ENCODE data around the gene GPER1. TPM values are rescaled to one million over a fixed set of nuclear protein-coding genes. Genes with fewer than 3 reads are reported as not detected.

GPER1 gene
- total RNA-seq, 2 experiments from 2014 or later = 34.9 to 75.9 TPM

GRCh38 chr7:1120791-1121190 is 32.9 kb downstream of the GPER1 start:
- Histone ChIP-seq H3K79me2 (ENCODE audit: insufficient read depth, low read depth, low read length) (no peaks in the 10 kb centered on the region), H3K4me2 (ENCODE audit: low read length) (no peak overlapping the region), H3K9me2 (ENCODE audit: insufficient read depth, low read length) (no peaks in the 10 kb centered on the region), H2AFZ (ENCODE audit: low read length) (no peak overlapping the region), H3K9me3 (ENCODE audit: low read length) (no peaks in the 10 kb centered on the region), H4K20me1 (ENCODE audit: insufficient read depth, low read length) (peaks cover 5% of the 10 kb centered on the region), H3K27ac (ENCODE audit: low read depth, low read length, poor library complexity, severe bottlenecking) (no peak overlapping the region), H3K36me3 (ENCODE audit: insufficient read depth, low read length) (peaks cover 10% of the 10 kb centered on the region), H3K4me3 (ENCODE audit: low read depth, low read length, poor library complexity, severe bottlenecking) (no peak overlapping the region), H3K4me1 (ENCODE audit: insufficient read depth, low read length, poor library complexity, severe bottlenecking) (peaks cover 18% of the 10 kb centered on the region)
- CTCF ChIA-PET (ENCODE audit: unreplicated experiment) = no interaction called here
- no peak for DNase-seq (ENCODE audit: low spot score)
- POLR2A ChIA-PET = no interaction called here
- no TSS peak for BruUV-seq (replicated peaks)
- TF ChIP-seq EZH2phosphoT487 (IDR thresholded peaks at IDR 0.05; ENCODE audit: borderline replicate concordance, low read depth, low read length) (no peak), CTCF (conservative IDR thresholded peaks at IDR 0.05; ENCODE audit: low read length) (no peak)
- intact Hi-C loops (cut with micrococcal nuclease; ENCODE audit: unreplicated experiment) = no loop called here

DNA sequence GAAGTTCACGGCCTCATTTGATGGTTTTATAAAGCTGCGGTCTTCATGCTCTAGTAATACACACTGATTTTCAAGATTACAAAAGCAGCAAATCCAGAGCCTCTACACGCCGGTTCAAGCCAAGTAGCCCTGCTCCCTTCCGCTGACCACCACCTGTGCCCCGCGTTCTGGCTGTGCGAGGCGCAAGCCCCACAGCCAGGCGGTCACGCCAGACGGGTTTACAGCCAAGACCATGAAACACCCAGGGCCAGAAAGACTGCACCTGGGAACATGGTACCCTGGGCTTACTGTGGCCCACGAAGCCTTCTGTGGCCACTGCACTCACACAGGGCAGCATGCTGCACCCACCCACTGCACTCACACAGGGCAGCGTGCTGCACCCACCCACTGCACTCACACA is 33.6 kb downstream of the GPER1 start:
- TF ChIP-seq EZH2phosphoT487 (IDR thresholded peaks at IDR 0.05; ENCODE audit: borderline replicate concordance, low read depth, low read length) (no peak), CTCF (conservative IDR thresholded peaks at IDR 0.05; ENCODE audit: low read length) (no peak)
- no peak for DNase-seq (ENCODE audit: low spot score)
- Histone ChIP-seq H3K4me3 (ENCODE audit: low read depth, low read length, poor library complexity, severe bottlenecking) (no peak overlapping the region), H2AFZ (ENCODE audit: low read length) (no peak overlapping the region), H3K79me2 (ENCODE audit: insufficient read depth, low read depth, low read length) (no peaks in the 10 kb centered on the region), H4K20me1 (ENCODE audit: insufficient read depth, low read length) (peaks cover 5% of the 10 kb centered on the region), H3K36me3 (ENCODE audit: insufficient read depth, low read length) (peaks cover 9% of the 10 kb centered on the region), H3K9me2 (ENCODE audit: insufficient read depth, low read length) (no peaks in the 10 kb centered on the region), H3K9me3 (ENCODE audit: low read length) (no peaks in the 10 kb centered on the region), H3K4me2 (ENCODE audit: low read length) (no peak overlapping the region), H3K27ac (ENCODE audit: low read depth, low read length, poor library complexity, severe bottlenecking) (no peak overlapping the region), H3K4me1 (ENCODE audit: insufficient read depth, low read length, poor library complexity, severe bottlenecking) (peaks cover 18% of the 10 kb centered on the region)
- no TSS peak for BruUV-seq (replicated peaks)
- CTCF ChIA-PET (ENCODE audit: unreplicated experiment) = no interaction called here
- intact Hi-C loops (cut with micrococcal nuclease; ENCODE audit: unreplicated experiment) = no loop called here
- POLR2A ChIA-PET = no interaction called here

GRCh38 chr7:1121886-1122831 is 34.2 kb downstream of the GPER1 start:
- Histone ChIP-seq H3K4me3 (ENCODE audit: low read depth, low read length, poor library complexity, severe bottlenecking) (no peak overlapping the region), H3K27ac (ENCODE audit: low read depth, low read length, poor library complexity, severe bottlenecking) (no peak overlapping the region), H3K9me2 (ENCODE audit: insufficient read depth, low read length) (no peaks in the 10 kb centered on the region), H3K4me2 (ENCODE audit: low read length) (no peak overlapping the region), H4K20me1 (ENCODE audit: insufficient read depth, low read length) (peaks cover 5% of the 10 kb centered on the region), H3K36me3 (ENCODE audit: insufficient read depth, low read length) (peaks cover 16% of the 10 kb centered on the region), H2AFZ (ENCODE audit: low read length) (no peak overlapping the region), H3K79me2 (ENCODE audit: insufficient read depth, low read depth, low read length) (no peaks in the 10 kb centered on the region), H3K9me3 (ENCODE audit: low read length) (no peaks in the 10 kb centered on the region), H3K4me1 (ENCODE audit: insufficient read depth, low read length, poor library complexity, severe bottlenecking) (peaks cover 18% of the 10 kb centered on the region)
- ChIA-PET CTCF (ENCODE audit: unreplicated experiment) (no interaction called here), POLR2A (no interaction called here)
- DNase-seq (ENCODE audit: low spot score) = no peak
- intact Hi-C loops (cut with micrococcal nuclease; ENCODE audit: unreplicated experiment) = no loop called here
- no TSS peak for BruUV-seq (replicated peaks)
- no peak for TF ChIP-seq EZH2phosphoT487 (IDR thresholded peaks at IDR 0.05; ENCODE audit: borderline replicate concordance, low read depth, low read length)
- no peak for TF ChIP-seq CTCF (conservative IDR thresholded peaks at IDR 0.05; ENCODE audit: low read length)

Measured in OCI-LY7 (cell line).